SK-N-SH treated with all-trans-retinoic acid at 6 μM for 48 hours (cell line): ENCODE results near the gene PTPRT.

ENCODE experiments used
- ATAC-seq: fragments of 200-7000 bp; cut with Tn5 transposase; 3 replicates; pipeline ENCODE4 v1.9.1; 2020; ENCODE audit warnings: mild to moderate bottlenecking, moderate library complexity
- ARNTL ChIP-seq: fragments of 450-650 bp; formaldehyde crosslinking; IDR thresholded peaks from 2 replicates; pipeline ENCODE4 v1.5.0; 2020; ENCODE audit warnings: low read depth, mild to moderate bottlenecking, moderate library complexity, borderline replicate concordance
- BACH2 ChIP-seq: fragments of 250-450 bp; sonication (Bioruptor Pico); IDR thresholded peaks from 2 replicates; pipeline ENCODE4 v1.9.0; 2021; ENCODE audit warnings: mild to moderate bottlenecking, borderline replicate concordance
- CSDC2 ChIP-seq: fragments of 250-450 bp; sonication (Bioruptor Pico); IDR thresholded peaks from 2 replicates; pipeline ENCODE4 v1.5.0; 2020; ENCODE audit warnings: mild to moderate bottlenecking, moderate library complexity
- GLIS3 ChIP-seq: fragments of 250-450 bp; sonication (Bioruptor Pico); IDR thresholded peaks from 2 replicates; pipeline ENCODE4 v1.5.0; 2020; ENCODE audit warnings: mild to moderate bottlenecking, moderate library complexity
- ISL1 ChIP-seq: fragments of 250-450 bp; sonication (Bioruptor Pico); IDR thresholded peaks from 2 replicates; pipeline ENCODE4 v2.1.2; 2022; ENCODE audit warnings: mild to moderate bottlenecking, moderate library complexity
- OSR1 ChIP-seq: fragments of 250-450 bp; sonication (Bioruptor Pico); IDR thresholded peaks from 2 replicates; pipeline ENCODE4 v1.8.0; 2022; ENCODE audit warnings: moderate library complexity, mild to moderate bottlenecking, inconsistent platforms
- PPARA ChIP-seq: fragments of 250-450 bp; sonication (Bioruptor Pico); IDR thresholded peaks from 2 replicates; pipeline ENCODE4 v1.5.0; 2020; ENCODE audit warnings: mild to moderate bottlenecking, borderline replicate concordance
- RARB ChIP-seq: fragments of 250-450 bp; sonication (Bioruptor Pico); IDR thresholded peaks from 2 replicates; pipeline ENCODE4 v1.8.0; 2021; ENCODE audit warnings: mild to moderate bottlenecking, moderate library complexity
- SNAI2 ChIP-seq: fragments of 250-450 bp; sonication (Bioruptor Pico); IDR thresholded peaks from 2 replicates; pipeline ENCODE4 v1.5.0; 2020; ENCODE audit warnings: mild to moderate bottlenecking, moderate library complexity
- TOX ChIP-seq: fragments of 250-450 bp; sonication (Bioruptor Pico); IDR thresholded peaks from 2 replicates; pipeline ENCODE4 v1.8.0; 2021; ENCODE audit warnings: mild to moderate bottlenecking, moderate library complexity, borderline replicate concordance
- ZC3H10 ChIP-seq: fragments of 250-450 bp; sonication (Bioruptor Pico); IDR thresholded peaks from 2 replicates; pipeline ENCODE4 v1.5.1; 2021; ENCODE audit warnings: mild to moderate bottlenecking, moderate library complexity
- ZFP3 ChIP-seq: fragments of 250-450 bp; sonication (Bioruptor Pico); IDR thresholded peaks from 2 replicates; pipeline ENCODE4 v1.5.0; 2020; ENCODE audit warnings: mild to moderate bottlenecking, moderate library complexity
- ZNF565 ChIP-seq: fragments of 450-650 bp; formaldehyde crosslinking; conservative IDR thresholded peaks from 2 replicates; pipeline ENCODE4 v1.5.0; 2020; ENCODE audit warnings: low read depth, mild to moderate bottlenecking, moderate library complexity
- ZNF70 ChIP-seq: fragments of 450-650 bp; formaldehyde crosslinking; IDR thresholded peaks from 2 replicates; pipeline ENCODE4 v1.5.0; 2020; ENCODE audit warnings: mild to moderate bottlenecking, moderate library complexity
- ZNF8 ChIP-seq: fragments of 450-650 bp; formaldehyde crosslinking; IDR thresholded peaks from 2 replicates; pipeline ENCODE4 v1.5.0; 2020; ENCODE audit warnings: mild to moderate bottlenecking, moderate library complexity
- TF ChIP-seq, protein P1 (sequence below): fragments of 250-450 bp; sonication (Bioruptor Pico); IDR thresholded peaks from 2 replicates; pipeline ENCODE4 v1.5.1; 2020; ENCODE audit warnings: low read depth, mild to moderate bottlenecking, moderate library complexity
- TF ChIP-seq, protein P2 (sequence below): fragments of 250-450 bp; sonication (Bioruptor Pico); IDR thresholded peaks from 2 replicates; pipeline ENCODE4 v1.5.1; 2021; ENCODE audit warnings: mild to moderate bottlenecking, moderate library complexity
- TF ChIP-seq, protein P3 (sequence below): fragments of 250-450 bp; sonication (Bioruptor Pico); IDR thresholded peaks from 2 replicates; pipeline ENCODE4 v1.5.0; 2020; ENCODE audit warnings: mild to moderate bottlenecking, moderate library complexity
- TF ChIP-seq, protein P4 (sequence below): fragments of 250-450 bp; sonication (Bioruptor Pico); IDR thresholded peaks from 2 replicates; pipeline ENCODE4 v1.8.0; 2020; ENCODE audit warnings: mild to moderate bottlenecking, moderate library complexity, borderline replicate concordance
- TF ChIP-seq, protein P5 (sequence below): fragments of 250-450 bp; sonication (Bioruptor Pico); IDR thresholded peaks from 2 replicates; pipeline ENCODE4 v1.8.0; 2021; ENCODE audit warnings: low read depth, mild to moderate bottlenecking, moderate library complexity, borderline replicate concordance

PTPRT gene

DNA sequence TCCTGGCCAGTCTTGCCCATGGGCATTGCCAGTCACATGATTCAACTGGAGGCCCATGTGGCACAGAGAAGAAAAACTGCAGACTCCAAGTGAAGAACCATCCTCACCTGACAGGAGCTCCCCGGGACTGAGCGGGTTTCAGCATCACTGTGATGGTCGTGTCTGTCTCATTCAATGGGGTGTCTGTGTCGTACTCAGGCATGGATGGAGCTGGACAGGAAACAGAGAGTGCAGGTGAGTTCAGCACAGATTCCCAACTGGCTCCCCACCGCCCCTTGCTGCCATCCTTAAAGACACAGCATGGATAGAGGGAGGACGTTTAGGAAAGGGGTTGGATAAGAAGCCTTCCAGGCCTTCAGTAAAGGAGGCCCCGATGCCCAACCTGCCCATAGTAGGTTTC is 839.2 kb downstream of the PTPRT start:
- no peak for ATAC-seq
- TF ChIP-seq OSR1 (CRISPR knock-in tag), result no peak
- no peak for TF ChIP-seq ARNTL (CRISPR knock-in tag)
- no peak for TF ChIP-seq ZC3H10 (CRISPR knock-in tag)
- TF ChIP-seq ZFP3 (CRISPR knock-in tag), result no peak
- TF ChIP-seq CSDC2, result no peak
- no peak for TF ChIP-seq ZNF70
- no peak for TF ChIP-seq TOX (CRISPR knock-in tag)
- no peak for TF ChIP-seq ZNF8 (CRISPR knock-in tag)
- TF ChIP-seq, protein P1, sequence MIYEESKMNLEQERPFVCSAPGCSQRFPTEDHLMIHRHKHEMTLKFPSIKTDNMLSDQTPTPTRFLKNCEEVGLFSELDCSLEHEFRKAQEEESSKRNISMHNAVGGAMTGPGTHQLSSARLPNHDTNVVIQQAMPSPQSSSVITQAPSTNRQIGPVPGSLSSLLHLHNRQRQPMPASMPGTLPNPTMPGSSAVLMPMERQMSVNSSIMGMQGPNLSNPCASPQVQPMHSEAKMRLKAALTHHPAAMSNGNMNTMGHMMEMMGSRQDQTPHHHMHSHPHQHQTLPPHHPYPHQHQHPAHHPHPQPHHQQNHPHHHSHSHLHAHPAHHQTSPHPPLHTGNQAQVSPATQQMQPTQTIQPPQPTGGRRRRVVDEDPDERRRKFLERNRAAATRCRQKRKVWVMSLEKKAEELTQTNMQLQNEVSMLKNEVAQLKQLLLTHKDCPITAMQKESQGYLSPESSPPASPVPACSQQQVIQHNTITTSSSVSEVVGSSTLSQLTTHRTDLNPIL (CRISPR knock-in tag), result no peak
- no peak for TF ChIP-seq BACH2
- no peak for TF ChIP-seq SNAI2 (CRISPR knock-in tag)
- TF ChIP-seq, protein P2, sequence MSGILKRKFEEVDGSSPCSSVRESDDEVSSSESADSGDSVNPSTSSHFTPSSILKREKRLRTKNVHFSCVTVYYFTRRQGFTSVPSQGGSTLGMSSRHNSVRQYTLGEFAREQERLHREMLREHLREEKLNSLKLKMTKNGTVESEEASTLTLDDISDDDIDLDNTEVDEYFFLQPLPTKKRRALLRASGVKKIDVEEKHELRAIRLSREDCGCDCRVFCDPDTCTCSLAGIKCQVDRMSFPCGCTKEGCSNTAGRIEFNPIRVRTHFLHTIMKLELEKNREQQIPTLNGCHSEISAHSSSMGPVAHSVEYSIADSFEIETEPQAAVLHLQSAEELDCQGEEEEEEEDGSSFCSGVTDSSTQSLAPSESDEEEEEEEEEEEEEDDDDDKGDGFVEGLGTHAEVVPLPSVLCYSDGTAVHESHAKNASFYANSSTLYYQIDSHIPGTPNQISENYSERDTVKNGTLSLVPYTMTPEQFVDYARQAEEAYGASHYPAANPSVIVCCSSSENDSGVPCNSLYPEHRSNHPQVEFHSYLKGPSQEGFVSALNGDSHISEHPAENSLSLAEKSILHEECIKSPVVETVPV (CRISPR knock-in tag), result no peak
- TF ChIP-seq GLIS3 (CRISPR knock-in tag), result no peak
- TF ChIP-seq ISL1 (CRISPR knock-in tag), result no peak
- TF ChIP-seq, protein P3, sequence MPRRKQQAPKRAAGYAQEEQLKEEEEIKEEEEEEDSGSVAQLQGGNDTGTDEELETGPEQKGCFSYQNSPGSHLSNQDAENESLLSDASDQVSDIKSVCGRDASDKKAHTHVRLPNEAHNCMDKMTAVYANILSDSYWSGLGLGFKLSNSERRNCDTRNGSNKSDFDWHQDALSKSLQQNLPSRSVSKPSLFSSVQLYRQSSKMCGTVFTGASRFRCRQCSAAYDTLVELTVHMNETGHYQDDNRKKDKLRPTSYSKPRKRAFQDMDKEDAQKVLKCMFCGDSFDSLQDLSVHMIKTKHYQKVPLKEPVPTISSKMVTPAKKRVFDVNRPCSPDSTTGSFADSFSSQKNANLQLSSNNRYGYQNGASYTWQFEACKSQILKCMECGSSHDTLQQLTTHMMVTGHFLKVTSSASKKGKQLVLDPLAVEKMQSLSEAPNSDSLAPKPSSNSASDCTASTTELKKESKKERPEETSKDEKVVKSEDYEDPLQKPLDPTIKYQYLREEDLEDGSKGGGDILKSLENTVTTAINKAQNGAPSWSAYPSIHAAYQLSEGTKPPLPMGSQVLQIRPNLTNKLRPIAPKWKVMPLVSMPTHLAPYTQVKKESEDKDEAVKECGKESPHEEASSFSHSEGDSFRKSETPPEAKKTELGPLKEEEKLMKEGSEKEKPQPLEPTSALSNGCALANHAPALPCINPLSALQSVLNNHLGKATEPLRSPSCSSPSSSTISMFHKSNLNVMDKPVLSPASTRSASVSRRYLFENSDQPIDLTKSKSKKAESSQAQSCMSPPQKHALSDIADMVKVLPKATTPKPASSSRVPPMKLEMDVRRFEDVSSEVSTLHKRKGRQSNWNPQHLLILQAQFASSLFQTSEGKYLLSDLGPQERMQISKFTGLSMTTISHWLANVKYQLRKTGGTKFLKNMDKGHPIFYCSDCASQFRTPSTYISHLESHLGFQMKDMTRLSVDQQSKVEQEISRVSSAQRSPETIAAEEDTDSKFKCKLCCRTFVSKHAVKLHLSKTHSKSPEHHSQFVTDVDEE (CRISPR knock-in tag), result no peak
- TF ChIP-seq, protein P4, sequence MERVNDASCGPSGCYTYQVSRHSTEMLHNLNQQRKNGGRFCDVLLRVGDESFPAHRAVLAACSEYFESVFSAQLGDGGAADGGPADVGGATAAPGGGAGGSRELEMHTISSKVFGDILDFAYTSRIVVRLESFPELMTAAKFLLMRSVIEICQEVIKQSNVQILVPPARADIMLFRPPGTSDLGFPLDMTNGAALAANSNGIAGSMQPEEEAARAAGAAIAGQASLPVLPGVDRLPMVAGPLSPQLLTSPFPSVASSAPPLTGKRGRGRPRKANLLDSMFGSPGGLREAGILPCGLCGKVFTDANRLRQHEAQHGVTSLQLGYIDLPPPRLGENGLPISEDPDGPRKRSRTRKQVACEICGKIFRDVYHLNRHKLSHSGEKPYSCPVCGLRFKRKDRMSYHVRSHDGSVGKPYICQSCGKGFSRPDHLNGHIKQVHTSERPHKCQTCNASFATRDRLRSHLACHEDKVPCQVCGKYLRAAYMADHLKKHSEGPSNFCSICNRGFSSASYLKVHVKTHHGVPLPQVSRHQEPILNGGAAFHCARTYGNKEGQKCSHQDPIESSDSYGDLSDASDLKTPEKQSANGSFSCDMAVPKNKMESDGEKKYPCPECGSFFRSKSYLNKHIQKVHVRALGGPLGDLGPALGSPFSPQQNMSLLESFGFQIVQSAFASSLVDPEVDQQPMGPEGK (CRISPR knock-in tag), result no peak
- TF ChIP-seq, protein P5, sequence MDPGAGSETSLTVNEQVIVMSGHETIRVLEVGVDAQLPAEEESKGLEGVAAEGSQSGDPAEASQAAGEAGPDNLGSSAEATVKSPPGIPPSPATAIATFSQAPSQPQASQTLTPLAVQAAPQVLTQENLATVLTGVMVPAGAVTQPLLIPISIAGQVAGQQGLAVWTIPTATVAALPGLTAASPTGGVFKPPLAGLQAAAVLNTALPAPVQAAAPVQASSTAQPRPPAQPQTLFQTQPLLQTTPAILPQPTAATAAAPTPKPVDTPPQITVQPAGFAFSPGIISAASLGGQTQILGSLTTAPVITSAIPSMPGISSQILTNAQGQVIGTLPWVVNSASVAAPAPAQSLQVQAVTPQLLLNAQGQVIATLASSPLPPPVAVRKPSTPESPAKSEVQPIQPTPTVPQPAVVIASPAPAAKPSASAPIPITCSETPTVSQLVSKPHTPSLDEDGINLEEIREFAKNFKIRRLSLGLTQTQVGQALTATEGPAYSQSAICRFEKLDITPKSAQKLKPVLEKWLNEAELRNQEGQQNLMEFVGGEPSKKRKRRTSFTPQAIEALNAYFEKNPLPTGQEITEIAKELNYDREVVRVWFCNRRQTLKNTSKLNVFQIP (CRISPR knock-in tag), result no peak
- TF ChIP-seq RARB (CRISPR knock-in tag), result no peak
- no peak for TF ChIP-seq ZNF565 (CRISPR knock-in tag)

DNA sequence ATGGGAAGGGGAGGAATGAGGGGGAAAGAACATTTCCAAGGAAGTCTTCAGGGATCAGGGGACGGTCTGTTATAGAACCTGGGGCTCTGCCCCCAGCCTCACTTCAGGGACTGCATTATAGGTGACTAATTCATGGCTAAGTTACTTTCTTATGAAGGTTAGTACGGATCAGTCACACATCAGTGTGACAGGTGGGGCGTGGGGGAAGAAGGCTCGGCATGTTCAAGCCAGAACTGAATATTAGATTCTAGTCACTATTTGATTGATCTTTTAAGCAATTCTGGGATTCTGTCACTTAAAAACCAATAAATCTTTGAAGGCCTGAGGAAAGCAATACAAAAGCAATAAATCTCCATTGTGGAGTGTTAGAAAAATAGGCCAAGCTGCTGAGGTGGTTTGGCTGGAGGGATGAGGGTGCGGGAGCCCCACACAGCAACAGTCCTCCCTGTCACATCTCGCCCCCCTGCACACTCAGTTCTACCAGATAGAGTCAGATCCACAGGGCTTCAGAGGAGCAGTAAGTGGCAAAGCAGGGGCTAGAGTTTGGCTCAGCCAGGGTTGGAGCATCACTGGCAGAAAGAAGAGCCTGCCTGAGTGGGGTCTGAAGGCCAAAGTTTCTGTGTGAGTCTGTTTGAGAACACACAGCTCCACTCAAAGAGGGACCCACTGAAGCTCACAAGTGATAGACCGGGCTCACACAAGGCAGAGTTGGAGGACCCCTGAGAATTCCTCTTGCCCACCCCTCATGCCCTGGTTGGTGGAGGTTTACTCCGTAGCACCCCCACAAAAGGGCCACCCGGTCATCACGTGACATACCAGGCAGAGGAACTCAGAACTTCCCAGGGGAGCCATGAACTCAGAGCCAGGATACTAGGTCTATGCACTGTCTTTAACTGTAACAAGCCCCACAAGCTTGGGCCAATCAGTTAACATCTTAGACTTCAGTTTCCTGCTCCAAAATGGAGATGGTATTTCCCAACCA is 843.2 kb downstream of the PTPRT start:
- no peak for ATAC-seq
- TF ChIP-seq ZNF70, result no peak
- TF ChIP-seq ZC3H10 (CRISPR knock-in tag), result no peak
- TF ChIP-seq BACH2, result no peak
- TF ChIP-seq, protein P4 (CRISPR knock-in tag), result no peak
- TF ChIP-seq, protein P2 (CRISPR knock-in tag), result no peak
- TF ChIP-seq TOX (CRISPR knock-in tag), result no peak
- no peak for TF ChIP-seq GLIS3 (CRISPR knock-in tag)
- TF ChIP-seq, protein P1 (CRISPR knock-in tag), result no peak
- no peak for TF ChIP-seq PPARA
- TF ChIP-seq ZNF8 (CRISPR knock-in tag), result no peak
- no peak for TF ChIP-seq SNAI2 (CRISPR knock-in tag)
- TF ChIP-seq ISL1 (CRISPR knock-in tag), result no peak
- no peak for TF ChIP-seq ARNTL (CRISPR knock-in tag)
- TF ChIP-seq, all 23 proteins: peak for 0
